GM23338 (cell line): ENCODE results near the gene PPM1J. TPM values are rescaled to one million over a fixed set of nuclear protein-coding genes. Genes with fewer than 3 reads are reported as not detected.

Experiments
- ATAC-seq: fragments of 200-7000 bp; cut with Tn5 transposase; 3 replicates; pipeline ENCODE4 v1.9.1; 2020
- DNase-seq: peaks from one replicate; pipeline ENCODE4 v3.0.0-alpha.2; 2015; ENCODE audit warnings: low spot score
- H2AFZ ChIP-seq: fragments of 200-600 bp; sonication (generic); 2 replicates; pipeline ENCODE4 v1.8.0; 2016; ENCODE audit warnings: antibody characterized with exemption, mild to moderate bottlenecking, moderate library complexity
- H3F3A ChIP-seq: fragments of 200-600 bp; sonication (generic); replicated peaks from 2 replicates; pipeline ENCODE4 v1.8.0; 2017; ENCODE audit warnings: antibody characterized with exemption, mixed run types, low read depth
- H3K27ac ChIP-seq: fragments of 200-600 bp; sonication (generic); 2 replicates; pipeline ENCODE4 v1.6.1; 2016; ENCODE audit warnings: low read depth
- H3K27me3 ChIP-seq: fragments of 200-600 bp; sonication (generic); 2 replicates; pipeline ENCODE4 v1.8.0; 2016; ENCODE audit warnings: mild to moderate bottlenecking, mixed run types, moderate library complexity; ENCODE audit not compliant: insufficient read depth
- H3K36me3 ChIP-seq: fragments of 200-600 bp; sonication (generic); 2 replicates; pipeline ENCODE4 v1.8.0; 2016; ENCODE audit warnings: mild to moderate bottlenecking; ENCODE audit not compliant: insufficient read depth
- H3K4me1 ChIP-seq: fragments of 200-600 bp; sonication (generic); 2 replicates; pipeline ENCODE4 v1.8.0; 2016; ENCODE audit warnings: mild to moderate bottlenecking, moderate library complexity; ENCODE audit not compliant: insufficient read depth
- H3K4me2 ChIP-seq: fragments of 200-600 bp; sonication (generic); 2 replicates; pipeline ENCODE4 v1.7.1; 2017; ENCODE audit warnings: mixed run types
- H3K4me3 ChIP-seq: fragments of 200-600 bp; sonication (generic); 2 replicates; pipeline ENCODE4 v1.6.1; 2016; ENCODE audit warnings: mixed run types
- H3K79me2 ChIP-seq: fragments of 200-600 bp; sonication (generic); replicated peaks from 2 replicates; pipeline ENCODE4 v1.8.0; 2017; ENCODE audit warnings: mild to moderate bottlenecking; ENCODE audit not compliant: insufficient read depth
- H3K9me2 ChIP-seq: fragments of 200-600 bp; sonication (generic); 2 replicates; pipeline ENCODE4 v1.8.0; 2017; ENCODE audit not compliant: insufficient read depth
- H4K20me1 ChIP-seq: fragments of 200-600 bp; sonication (generic); replicated peaks from 2 replicates; pipeline ENCODE4 v1.8.0; 2017; ENCODE audit warnings: mild to moderate bottlenecking; ENCODE audit not compliant: insufficient read depth
- H3K27ac Mint-ChIP-seq: 2 replicates; pipeline ENCODE4 v1.8.0; 2020; ENCODE audit warnings: inconsistent platforms, mild to moderate bottlenecking, moderate library complexity, mixed read lengths
- H3K27me3 Mint-ChIP-seq: 3 replicates; pipeline ENCODE4 v1.8.0; 2022; ENCODE audit warnings: low read depth, mild to moderate bottlenecking, moderate library complexity, mixed read lengths, inconsistent platforms; ENCODE audit not compliant: insufficient read depth, poor library complexity
- H3K36me3 Mint-ChIP-seq: 3 replicates; pipeline ENCODE4 v1.8.0; 2021; ENCODE audit warnings: low read depth, mild to moderate bottlenecking, inconsistent platforms, moderate library complexity, mixed read lengths
- H3K4me1 Mint-ChIP-seq: 3 replicates; pipeline ENCODE4 v1.8.0; 2020; ENCODE audit warnings: mild to moderate bottlenecking, inconsistent platforms, mixed read lengths
- H3K4me3 Mint-ChIP-seq: 3 replicates; pipeline ENCODE4 v1.8.0; 2021; ENCODE audit warnings: moderate library complexity, mild to moderate bottlenecking, inconsistent platforms, mixed read lengths
- H3K9me3 Mint-ChIP-seq: 3 replicates; pipeline ENCODE4 v1.8.0; 2020; ENCODE audit warnings: moderate library complexity, mild to moderate bottlenecking, inconsistent platforms, mixed read lengths
- CREB1 ChIP-seq: fragments of 250-450 bp; sonication (Bioruptor Pico); IDR thresholded peaks from 2 replicates; pipeline ENCODE4 v1.5.0; 2020; ENCODE audit warnings: low read depth, mild to moderate bottlenecking, moderate library complexity
- ETS1 ChIP-seq: IDR thresholded peaks from 2 replicates; pipeline ENCODE4 v1.6.1; 2016; ENCODE audit warnings: antibody characterized with exemption
- REST ChIP-seq: IDR thresholded peaks from one replicate; pipeline ENCODE4 v1.6.1; 2018; ENCODE audit warnings: antibody characterized with exemption; ENCODE audit not compliant: unreplicated experiment
- STAT1 ChIP-seq: IDR thresholded peaks from one replicate; pipeline ENCODE4 v1.6.1; 2016; ENCODE audit warnings: antibody characterized with exemption; ENCODE audit not compliant: unreplicated experiment
- ZNF462 ChIP-seq: fragments of 250-450 bp; sonication (Bioruptor Pico); IDR thresholded peaks from 2 replicates; pipeline ENCODE4 v1.5.0; 2020; ENCODE audit warnings: mild to moderate bottlenecking, moderate library complexity
- polyA plus RNA-seq: library from polyadenylated mRNA; unstranded; fragments of >200 nt; fragmentation: Nextera tagmentation; extraction: Ambion mirVana; gene quantifications from 2 replicates; pipeline ENCODE4 v1.2.1, GENCODE V29; 2016
- total RNA-seq: library from RNA; depleted of rRNA; stranded (reverse); fragments of >200 nt; shearing (Covaris generic); gene quantifications from 2 replicates; pipeline ENCODE4 v1.2.3, GENCODE V29; 2014

Gene PPM1J
- total and polyA plus RNA-seq, 2 experiments from 2014 or later: 19.0 to 22.4 TPM

- Mint-ChIP-seq H3K9me3 (no peaks in the 10 kb centered on the region), H3K27me3 (peaks cover 18% of the 10 kb centered on the region), H3K4me3 (peak overlapping the region; percentile 37; the same call in 1 of the 3 replicates), H3K27ac (no peak overlapping the region), H3K4me1 (peaks cover 59% of the 10 kb centered on the region), H3K36me3 (peaks cover 39% of the 10 kb centered on the region; the same call in 2 of the 3 replicates)
- Histone ChIP-seq H3K27ac (peak overlapping the region; percentile 90), H3K4me3 (peak overlapping the region; percentile 71; the same call in 1 of the 2 replicates), H3K4me1 (peaks cover 43% of the 10 kb centered on the region), H2AFZ (no peak overlapping the region), H3F3A (0 out of 2 replicates have a peak, but pooled peaks cover 4% of the 10 kb centered on the region), H3K79me2 (peaks cover 25% of the 10 kb centered on the region), H3K9me2 (no peaks in the 10 kb centered on the region), H3K36me3 (no peaks in the 10 kb centered on the region; the same call in 1 of the 2 replicates), H4K20me1 (peaks cover 5% of the 10 kb centered on the region; the same call in 1 of the 2 replicates), H3K27me3 (peaks cover 12% of the 10 kb centered on the region), H3K4me2 (peak overlapping the region; percentile 83)
- ATAC-seq: no peak
- DNase-seq: no peak
- TF ChIP-seq ZNF462 (CRISPR knock-in tag) (no peak), ETS1 (no peak), STAT1 (no peak), CREB1 (CRISPR knock-in tag) (no peak), REST (no peak)
These were observed 42.3 kb downstream of the PPM1J start for GRCh38 chr1:112672842-112673241.
